Right renal pelvis (tissue), 4 donors: ENCODE results near the gene C22orf23. TPM values are rescaled to one million over a fixed set of nuclear protein-coding genes. Genes with fewer than 3 reads are reported as not detected.
"Not testable (repeated sequence)": the region's sequence is repeated elsewhere in the genome, so short reads cannot be mapped to it uniquely, and the experiment has no call there.

Experiments used
- DNase-seq, 4 donors: peaks; one replicate each; pipeline ENCODE4 v3.0.0-alpha.2; 2013; ENCODE audit warnings: low read depth in 4 of 4, low spot score in 3 of 4, missing footprints in 1 of 4
- polyA plus RNA-seq, 4 donors: library from polyadenylated mRNA; unstranded; fragments of 120-200 nt; gene quantifications; one replicate each; pipeline ENCODE4 v1.2.1, GENCODE V29; 2013; ENCODE audit not compliant: insufficient read length in 4 of 4

The C22orf23 gene
- polyA plus RNA-seq, 4 donors, result 6.1 to 8.0 (median 6.8) TPM

GRCh38 chr22:37982938-37983859, 29.8 kb upstream of the C22orf23 start:
- DNase-seq, result no peak

- DNase-seq, result no peak
Observed at GRCh38 chr22:37982151-37982785, 28.9 kb upstream of the C22orf23 start.

DNA sequence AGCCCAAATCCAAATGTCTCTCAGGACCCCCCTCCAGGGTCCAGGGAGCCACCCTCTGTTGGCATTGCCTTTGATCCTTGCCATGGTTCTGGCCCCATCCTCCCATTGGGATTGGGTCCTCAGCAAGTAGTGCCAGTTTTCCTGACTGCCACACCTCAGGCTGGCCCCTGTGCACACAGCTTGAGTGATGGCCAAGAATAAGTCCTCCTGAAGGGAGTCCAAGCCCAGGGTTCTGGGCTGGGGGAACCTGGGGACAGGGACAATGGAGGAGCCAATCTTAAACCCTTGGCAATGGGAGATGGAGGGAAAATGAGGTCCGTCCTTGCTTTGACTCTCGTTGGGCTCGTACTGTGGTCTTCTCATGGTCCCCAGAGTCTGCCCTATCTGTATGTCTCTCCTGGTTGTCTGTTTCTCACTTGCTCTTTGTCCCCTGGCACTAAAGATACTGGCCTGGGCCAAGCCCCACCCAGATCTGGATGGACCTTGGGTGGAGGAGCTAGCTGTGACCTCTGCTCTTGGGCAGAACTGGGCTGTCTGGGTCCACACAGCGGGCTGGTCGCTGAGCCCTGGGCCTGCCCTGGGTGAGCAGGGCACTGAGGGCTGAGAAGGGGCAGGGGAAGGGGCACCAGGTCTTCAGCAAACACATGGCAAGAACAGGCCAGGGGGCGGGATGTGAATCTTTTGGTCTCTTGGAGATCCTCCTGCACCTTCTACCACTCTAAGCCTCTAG, 28.0 kb upstream of the C22orf23 start:
- no peak for DNase-seq

- DNase-seq, result no peak
Observed at GRCh38 chr22:37979782-37980181, 26.4 kb upstream of the C22orf23 start.

- no peak for DNase-seq
Observed at GRCh38 chr22:37976547-37976946, 23.1 kb upstream of the C22orf23 start.

DNA sequence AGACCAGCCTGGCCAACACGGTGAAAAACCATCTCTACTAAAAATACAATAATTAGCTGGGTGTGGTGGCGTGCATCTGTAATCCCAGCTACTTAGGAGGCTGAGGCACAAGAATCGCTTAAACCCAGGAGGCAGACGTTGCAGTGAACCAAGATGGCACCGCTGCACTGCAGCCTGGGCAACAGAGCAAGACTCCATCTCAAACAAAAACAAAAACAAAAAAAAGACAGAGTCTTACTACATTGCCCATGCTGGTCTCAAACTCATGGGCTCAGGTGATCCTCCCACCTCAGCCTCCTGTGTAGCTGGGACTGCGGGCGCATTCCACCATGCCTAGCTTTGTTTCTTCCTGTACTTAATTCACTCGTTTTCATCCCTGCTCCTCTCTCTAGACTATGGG, 22.6 kb upstream of the C22orf23 start:
- DNase-seq, result not testable (repeated sequence)

DNA sequence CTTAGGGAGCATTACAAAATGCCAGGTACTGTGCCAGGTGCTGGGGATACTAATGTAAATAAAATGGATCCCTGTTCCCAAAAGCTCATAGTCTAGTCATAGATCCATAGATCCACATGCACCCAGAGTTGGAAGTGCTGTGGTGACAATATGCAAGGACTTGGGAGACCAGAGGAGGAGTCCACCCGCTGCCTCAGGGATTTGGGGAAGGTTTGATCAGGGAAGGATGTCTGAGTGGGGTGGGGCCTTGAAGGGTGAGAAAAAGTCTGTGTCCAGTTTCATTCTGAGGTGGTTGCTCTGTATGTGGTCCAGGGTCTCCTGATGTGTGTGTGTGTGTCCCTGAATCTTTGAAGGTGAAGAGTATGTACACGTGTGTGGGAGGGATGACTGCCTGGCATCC, 21.8 kb upstream of the C22orf23 start:
- DNase-seq, result no peak

DNA sequence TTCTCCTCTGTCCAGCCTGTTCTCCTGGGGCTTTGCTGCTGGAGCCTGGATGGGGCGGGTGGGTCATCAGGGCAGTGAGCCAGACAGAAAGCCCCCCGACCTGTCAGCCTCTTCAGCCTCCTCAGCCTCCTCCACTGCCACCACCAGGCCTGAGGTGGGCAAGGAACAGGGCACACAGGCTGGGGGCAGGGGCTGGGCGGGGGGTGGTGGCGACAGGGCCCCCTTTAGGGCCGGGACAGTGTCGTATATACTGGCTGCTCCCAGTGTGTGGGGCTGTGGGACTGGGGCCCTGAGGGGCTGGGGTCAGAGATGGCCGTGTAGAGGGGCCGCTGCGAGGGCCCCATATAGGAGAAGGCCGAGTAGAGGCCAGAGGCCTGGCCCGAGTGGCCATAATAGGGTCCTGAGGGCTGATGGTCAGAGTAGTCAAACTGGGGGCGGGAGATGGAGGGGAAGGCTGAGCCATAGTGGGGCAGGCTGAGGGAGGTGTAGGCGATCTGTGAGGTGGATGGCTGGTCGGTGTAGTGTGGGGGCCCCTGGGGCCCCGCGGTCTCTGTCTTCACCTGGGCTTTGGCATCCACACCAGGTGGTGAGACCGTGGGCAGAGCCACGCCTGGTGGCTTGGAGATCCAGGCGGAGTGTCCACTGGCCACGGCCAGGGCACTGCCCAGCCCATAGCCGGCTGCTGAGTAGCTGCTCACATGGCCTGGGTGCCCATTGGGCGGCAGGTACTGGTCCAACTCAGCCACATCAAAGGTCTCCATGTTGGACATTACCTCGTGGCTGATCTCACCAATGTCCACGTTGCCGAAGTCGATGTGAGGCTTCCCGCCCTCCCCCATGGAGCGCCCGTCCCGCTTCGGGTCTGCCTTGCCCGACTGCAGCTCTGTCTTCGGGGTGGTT, 20.1 kb upstream of the C22orf23 start:
- DNase-seq, result no peak

GRCh38 chr22:37972527-37972926, 19.1 kb upstream of the C22orf23 start:
- no peak for DNase-seq

DNA sequence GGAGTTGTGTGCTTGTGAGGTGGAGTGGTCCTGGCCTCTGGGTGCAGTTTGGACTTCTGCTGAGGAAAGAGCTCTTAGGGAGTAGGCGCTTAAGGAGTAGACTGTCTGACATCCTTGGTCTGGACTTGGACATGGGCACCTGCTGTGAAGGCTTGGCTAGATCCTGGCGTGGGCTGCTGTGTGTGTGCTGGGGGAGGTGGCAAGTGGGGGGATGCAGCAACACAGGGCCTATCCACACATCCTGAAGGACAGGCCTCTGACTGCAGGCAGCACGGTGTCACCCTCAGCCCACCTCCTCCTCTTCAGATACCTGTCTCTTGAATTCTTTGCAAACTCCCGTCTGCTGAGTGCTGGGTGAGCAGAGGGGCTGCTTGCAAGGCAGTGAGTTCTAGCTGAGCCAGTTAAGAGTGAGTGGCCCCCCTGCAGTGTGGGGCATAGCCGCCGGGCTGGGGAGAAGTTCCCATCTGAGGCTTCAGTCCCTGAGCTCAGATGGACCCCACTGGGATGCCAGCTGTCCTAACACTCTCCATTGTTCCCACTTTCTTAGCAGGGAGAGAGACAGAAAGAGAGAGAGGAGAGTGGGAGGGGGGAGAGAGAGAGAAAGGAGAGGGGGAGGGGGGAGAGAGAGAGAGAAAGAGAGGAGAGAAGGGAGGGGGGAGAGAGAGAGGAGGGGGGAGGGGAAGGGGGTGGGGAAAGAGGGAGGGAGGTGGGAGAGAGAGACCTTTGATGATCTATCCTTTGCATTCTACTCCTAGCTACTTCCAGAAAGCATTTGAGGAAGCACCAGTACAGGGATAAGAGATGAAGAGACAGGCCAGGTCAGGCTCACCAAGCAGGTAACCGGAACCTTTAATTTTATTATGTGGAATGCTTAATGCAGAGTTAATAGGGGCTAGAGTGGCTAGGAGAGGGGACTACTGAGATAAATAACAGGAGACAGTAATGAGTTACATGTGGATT, 18.4 kb upstream of the C22orf23 start:
- no peak for DNase-seq

- no peak for DNase-seq
Observed at GRCh38 chr22:37970864-37971263, 17.5 kb upstream of the C22orf23 start.

DNA sequence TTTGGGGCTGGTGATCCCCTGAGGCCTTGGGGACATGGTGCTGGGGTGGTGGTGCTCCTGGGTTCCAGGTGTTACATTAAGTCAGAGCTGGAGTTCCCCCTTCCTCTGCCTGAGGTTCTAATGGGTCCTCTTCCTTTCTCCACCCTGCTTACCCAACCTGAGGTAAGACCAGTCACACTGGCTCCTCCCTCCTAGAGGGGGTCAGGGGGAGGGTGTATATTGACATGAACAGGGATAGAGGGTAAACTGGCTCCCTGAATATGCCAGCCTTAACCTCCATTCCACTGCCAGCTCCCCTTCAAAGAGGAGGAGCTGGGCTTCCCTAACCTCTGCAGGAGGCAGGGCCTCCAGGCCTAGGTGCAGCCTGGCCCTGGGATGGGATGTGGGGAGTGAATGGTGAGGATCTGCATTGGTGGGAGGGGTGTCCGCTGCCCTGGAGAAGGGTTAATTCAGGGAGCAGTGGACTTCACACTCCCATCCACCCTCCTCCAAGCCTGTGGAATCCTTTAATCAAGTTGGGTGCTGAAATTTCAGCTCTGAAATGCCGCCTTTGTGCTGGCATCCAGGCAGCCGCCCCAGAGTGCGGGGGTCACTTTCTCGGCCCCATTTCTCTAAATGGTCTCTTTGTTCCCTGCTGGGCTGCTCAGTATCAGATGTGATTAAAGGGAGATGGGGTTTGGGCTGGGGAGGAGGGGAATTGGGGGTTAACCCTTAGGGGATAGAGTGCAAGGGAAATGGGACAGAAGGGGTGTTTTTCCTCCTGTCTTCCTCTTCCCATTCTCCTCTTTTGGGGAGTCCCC, 15.3 kb upstream of the C22orf23 start:
- no peak for DNase-seq

DNA sequence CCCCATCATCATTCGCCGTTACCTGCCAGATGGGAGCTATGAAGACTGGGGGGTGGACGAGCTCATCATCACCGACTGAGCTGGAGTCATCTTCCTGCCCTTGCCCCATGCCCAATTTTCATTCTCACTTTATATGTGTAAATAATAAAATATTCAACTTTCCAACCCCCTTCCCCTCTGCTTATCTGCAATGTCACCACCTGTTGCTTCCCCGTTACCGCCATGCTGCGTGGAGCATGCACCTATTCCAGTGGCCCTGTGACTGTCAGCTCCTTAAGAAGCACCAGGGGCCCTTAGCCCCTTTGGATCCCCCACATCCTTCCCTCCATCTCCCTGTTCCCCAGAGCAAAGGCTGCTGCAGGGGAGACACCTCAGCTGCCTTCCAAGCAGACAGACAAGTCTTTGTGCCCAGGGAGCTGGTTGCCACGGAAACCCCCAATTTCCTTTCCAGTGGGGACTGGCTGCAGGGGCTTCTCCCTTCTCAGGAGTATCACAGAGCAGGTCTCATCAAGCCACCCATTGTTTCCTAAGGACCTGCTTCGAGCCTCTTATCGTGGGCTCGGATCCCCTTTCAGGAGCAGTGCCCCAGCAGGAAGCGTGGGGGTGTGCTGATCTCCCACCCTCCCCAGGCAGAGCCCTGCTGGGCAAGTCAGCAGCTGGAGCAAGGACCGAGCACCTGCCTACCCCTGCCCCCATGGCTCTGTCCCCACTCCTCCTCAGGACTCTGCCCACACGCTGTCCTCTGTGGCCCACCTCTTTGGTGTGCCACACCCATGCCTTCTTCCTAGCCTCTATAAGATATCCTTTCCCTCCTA, 14.4 kb upstream of the C22orf23 start:
- DNase-seq, result no peak

GRCh38 chr22:37967147-37967546, 13.7 kb upstream of the C22orf23 start:
- no peak for DNase-seq

DNA sequence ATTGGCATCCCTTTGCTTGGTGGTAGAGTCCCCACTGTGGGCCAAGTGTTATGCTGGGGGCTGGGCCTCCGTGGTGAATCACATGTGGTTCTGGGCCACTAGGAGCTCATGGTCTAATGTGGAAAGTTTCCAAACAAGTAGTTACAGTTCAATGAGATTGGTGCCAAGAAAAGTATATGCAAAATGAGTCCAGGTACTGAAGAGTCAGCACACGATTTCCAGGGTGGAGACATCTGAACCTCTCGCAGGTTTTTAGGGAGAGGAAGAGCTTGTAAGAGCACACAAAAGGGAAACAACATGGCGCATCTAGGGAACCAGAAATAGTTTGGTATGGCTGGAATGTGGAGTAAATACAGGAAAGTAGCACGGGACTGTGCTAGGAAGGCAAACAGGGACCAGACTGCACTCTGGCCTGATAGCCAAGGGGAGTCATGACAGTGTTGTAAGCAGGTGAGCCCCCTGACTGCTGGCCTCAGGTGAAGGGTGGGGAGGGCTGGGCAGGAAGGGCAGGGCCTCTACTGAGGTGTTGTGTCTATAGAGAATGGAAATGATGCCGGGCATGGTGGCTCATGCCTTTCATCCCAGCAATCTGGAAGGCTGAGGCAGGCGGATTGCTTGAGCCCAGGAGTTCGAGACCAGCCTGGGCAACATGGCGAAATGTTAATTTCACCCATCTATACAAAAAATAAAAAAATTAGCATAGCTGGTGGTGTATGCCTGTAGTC, 12.7 kb upstream of the C22orf23 start:
- DNase-seq, result no peak

- no peak for DNase-seq
Observed at GRCh38 chr22:37961062-37961461, 7.7 kb upstream of the C22orf23 start.
